Measurements from ENCODE around the gene NUDT22.

Gene NUDT22

GRCh38 chr11:64207256-64208085 is 18.6 kb upstream of the NUDT22 start:
- no peak for DNase-seq

- no peak for DNase-seq
These were observed 17.8 kb upstream of the NUDT22 start for GRCh38 chr11:64208086-64208795.

- DNase-seq: no peak
These were observed 17.1 kb upstream of the NUDT22 start for GRCh38 chr11:64208796-64209562.

- DNase-seq: no peak
These were observed 16.6 kb upstream of the NUDT22 start for GRCh38 chr11:64209563-64209843.

GRCh38 chr11:64210301-64211020 is 15.6 kb upstream of the NUDT22 start:
- no peak for DNase-seq

GRCh38 chr11:64211181-64211872 is 14.7 kb upstream of the NUDT22 start:
- no peak for DNase-seq

GRCh38 chr11:64216879-64217278 is 9.2 kb upstream of the NUDT22 start:
- DNase-seq: no peak

- no peak for DNase-seq
These were observed 7.3 kb upstream of the NUDT22 start for GRCh38 chr11:64218628-64219353.

GRCh38 chr11:64219354-64219684 is 6.8 kb upstream of the NUDT22 start:
- no peak for DNase-seq

- no peak for DNase-seq
These were observed 6.3 kb upstream of the NUDT22 start for GRCh38 chr11:64219755-64220154.

- no peak for DNase-seq
These were observed 5.8 kb upstream of the NUDT22 start for GRCh38 chr11:64220271-64220670.

GRCh38 chr11:64220798-64221197 is 5.3 kb upstream of the NUDT22 start:
- DNase-seq: no peak

GRCh38 chr11:64222651-64223000 is 3.4 kb upstream of the NUDT22 start:
- no peak for DNase-seq

- no peak for DNase-seq
These were observed 2.9 kb upstream of the NUDT22 start for GRCh38 chr11:64223001-64223651.

GRCh38 chr11:64224151-64224890 is 1.8 kb upstream of the NUDT22 start:
- DNase-seq: no peak

- no peak for DNase-seq
These were observed 1.0 kb upstream of the NUDT22 start for GRCh38 chr11:64224891-64225607.

- DNase-seq: peak; percentile 39 to 78
These were observed 505 bp downstream of the NUDT22 start for GRCh38 chr11:64226507-64227051.

- no peak for DNase-seq
These were observed 1.4 kb downstream of the NUDT22 start for GRCh38 chr11:64227405-64227956.

GRCh38 chr11:64229090-64229743 is 3.1 kb downstream of the NUDT22 start:
- DNase-seq: no peak
